Right ventricle myocardium inferior (tissue), 1 donor: ENCODE measurements around the gene MCU. TPM values are rescaled to one million over a fixed set of nuclear protein-coding genes. Genes with fewer than 3 reads are reported as not detected.
A peak's percentile ranks its signal among the peaks of the same experiment; 100 is the strongest.

Source experiments
- ATAC-seq: fragments of 200-7000 bp; cut with Tn5 transposase; one replicate; pipeline ENCODE4 v1.9.1; 2020; ENCODE audit warnings: mild to moderate bottlenecking, moderate library complexity
- DNase-seq: peaks from one replicate; pipeline ENCODE4 v3.0.0; 2021; ENCODE audit errors: missing footprints
- intact Hi-C: fragments of 100-400 bp; cut with DNase I; formaldehyde crosslinking; loops from one replicate; pipeline ENCODE4 v1.11.0; 2022
- total RNA-seq: library from RNA; stranded (reverse); fragmentation: NEBNext Ultra II Directional; extraction: Animal tissue kit (Norgen Biotek cat#: 25700); gene quantifications from one replicate; pipeline ENCODE4 v1.2.1, GENCODE V29; 2021
- donor health status: DM: no; HTN: yes; CAD: no; lungs with severe emphysema.

The MCU gene
- total RNA-seq, 1 donor from 2014 or later: 15.1 TPM

DNA sequence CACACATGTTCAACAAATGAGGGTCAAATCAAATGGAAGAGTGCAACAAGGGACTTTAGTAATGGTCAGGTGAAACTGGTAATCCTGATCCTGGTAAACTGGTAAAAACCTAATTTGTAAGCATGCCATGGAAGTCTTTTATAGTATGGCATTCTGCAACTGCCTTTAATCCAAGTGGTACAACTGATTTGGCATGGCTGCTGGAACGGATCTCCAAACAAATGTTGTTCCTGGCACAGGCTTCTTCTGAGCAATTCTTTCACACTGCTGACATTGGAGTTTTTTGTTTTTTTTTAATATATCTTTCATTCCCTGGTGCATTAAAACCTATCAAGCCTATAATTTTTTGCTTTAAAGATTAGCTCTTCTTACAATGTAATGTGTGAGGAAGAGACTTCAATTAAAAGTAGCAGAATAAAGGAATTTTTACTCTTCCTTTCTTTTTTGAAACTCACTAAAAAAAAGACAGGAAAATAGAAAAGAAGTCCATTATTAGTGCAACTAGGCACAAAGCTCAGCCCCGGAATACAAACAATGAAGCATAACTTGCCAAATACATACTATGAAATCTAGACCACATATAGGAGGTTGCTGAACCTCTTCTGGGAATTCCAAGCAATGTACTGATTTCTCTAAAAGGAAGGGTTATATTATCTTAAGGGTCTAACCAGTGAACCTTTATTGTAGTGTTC, 122.3 kb downstream of the MCU start:
- ATAC-seq: no peak
- intact Hi-C loops: no loop called here

GRCh38 chr10:72816565-72816964, 124.6 kb downstream of the MCU start:
- no peak for DNase-seq
- intact Hi-C loops: no loop called here
- no peak for ATAC-seq

More for the DNA sequence above, 122.3 kb downstream of the MCU start:
- no peak for DNase-seq

DNA sequence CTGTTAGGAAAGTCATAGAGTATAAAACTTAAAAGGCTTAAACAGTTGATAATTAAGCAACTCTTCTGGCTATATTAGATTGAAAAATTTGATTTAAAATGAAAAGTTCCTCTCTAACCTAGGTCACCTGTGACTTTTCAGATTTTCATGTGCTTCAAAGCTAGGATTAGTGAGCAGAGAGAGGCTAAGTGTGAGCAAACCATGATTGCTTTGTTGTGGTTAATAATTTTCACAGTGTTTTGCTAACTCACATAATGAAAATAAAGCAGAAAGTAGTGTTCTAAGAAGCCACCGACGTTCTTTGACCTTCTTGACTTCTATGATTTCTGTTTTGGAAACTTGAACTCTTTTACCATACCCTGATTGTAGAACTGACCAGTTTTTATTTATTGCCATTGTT, 126.1 kb downstream of the MCU start:
- DNase-seq (no peak), ATAC-seq (no peak)
- intact Hi-C loops: no loop called here

DNA sequence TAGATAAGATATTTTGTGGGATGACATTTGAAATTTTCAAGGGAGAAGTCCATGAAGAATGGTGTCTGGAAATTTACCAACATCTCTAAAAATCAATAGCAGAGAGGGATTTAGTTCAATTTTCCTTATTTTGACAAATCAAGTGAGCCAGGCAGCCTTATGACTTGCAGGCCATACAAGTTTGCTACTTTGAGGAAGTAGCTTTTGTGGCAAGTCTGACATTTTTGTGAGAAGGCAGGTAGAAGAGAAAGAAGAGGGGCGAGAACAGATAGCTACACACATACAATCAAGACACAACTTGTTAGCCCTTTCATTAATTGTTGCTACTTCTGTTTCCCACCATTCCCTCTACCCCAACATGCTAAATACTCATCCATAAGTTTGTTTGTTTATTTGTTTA, 127.1 kb downstream of the MCU start:
- ATAC-seq (no peak), DNase-seq (no peak)
- intact Hi-C loops: no loop called here

GRCh38 chr10:72821606-72822005, 129.7 kb downstream of the MCU start:
- intact Hi-C loops: no loop called here
- DNase-seq: no peak
- no peak for ATAC-seq

DNA sequence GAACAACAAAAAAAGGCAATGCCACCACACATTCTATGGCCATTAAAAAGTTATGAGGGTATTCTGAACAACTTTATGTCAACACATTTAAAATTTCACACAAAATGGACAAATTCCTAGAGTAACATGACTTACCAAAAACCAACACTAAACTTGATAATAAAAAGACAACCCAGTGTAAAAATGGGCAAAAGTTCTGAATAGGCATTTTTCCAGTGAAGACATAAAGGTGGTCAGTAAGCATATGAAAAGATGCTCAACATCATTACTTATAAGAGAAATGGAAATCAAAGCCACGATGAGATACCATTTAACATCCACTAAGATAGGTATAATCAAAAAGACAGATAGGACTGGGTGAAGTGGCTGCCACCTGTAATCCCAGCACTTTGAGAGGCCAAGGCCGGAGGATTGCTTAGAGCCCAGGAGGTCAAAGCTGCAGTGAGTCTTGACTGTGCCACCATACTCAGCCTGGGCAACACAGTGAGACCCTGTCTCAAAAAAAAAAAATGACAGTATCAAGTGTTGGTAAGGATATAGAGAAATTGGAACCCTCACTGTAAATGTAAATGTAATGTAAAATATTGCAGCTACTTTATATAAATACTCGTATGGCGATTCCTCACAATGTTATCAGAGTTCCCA, 130.5 kb downstream of the MCU start:
- intact Hi-C loops: no loop called here
- ATAC-seq (no peak), DNase-seq (no peak)

DNA sequence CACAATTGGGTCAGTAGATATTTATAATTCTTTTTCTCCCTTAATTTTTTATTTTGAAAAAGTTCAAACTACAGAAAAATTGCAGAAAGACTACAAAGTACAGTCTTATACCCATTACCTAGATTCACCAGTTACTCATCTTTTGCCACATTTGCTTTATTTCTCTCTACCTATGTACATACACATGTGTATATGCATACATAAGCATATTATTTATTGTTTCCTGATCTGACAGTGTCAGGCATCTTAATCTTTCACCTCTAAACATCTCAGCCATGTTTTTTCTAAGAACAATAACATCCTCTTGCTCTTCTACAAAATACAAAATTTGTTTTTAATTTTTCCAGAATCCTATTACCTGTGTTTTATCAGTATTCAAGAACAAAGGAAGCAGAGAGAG, 133.2 kb downstream of the MCU start:
- DNase-seq: no peak
- intact Hi-C loops: no loop called here
- ATAC-seq: no peak

DNA sequence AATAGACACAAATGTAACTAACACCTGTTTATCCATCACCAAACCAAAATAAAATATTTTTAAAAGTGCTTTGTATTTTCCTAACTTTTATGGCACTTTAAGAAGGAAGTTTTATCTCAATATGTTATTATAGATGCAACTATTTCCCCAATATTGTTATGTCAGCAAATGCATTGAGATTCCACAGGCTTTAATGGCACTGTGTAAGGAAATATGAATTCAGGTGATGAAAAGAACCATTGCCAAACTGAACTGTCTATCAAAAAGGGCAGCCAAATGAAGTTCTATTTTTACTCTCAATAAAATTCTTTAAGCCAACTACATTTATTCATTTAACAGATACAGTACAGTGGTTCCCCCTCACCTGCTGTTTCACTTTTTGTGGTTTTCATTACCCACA, 134.4 kb downstream of the MCU start:
- DNase-seq (no peak), ATAC-seq (no peak)
- intact Hi-C loops: no loop called here

DNA sequence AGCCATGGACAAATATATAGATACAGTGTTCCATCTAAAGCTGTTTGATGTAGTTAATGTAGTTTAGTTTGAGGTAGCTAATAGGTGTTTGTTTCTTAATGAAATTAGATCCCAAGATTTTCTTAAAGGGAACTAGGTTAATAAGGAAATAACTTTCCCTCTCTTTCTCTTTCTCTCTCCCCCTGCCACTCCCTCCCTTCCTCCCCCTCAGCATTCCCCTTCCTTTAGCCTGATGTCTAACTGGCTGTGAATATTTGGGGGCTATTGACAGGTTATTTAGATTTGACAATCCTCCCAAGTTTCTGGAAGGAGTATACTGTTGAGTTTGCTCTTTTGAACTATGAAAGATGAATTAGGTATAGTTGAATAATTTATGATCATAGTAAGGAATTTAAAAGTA, 136.4 kb downstream of the MCU start:
- no peak for DNase-seq
- intact Hi-C loops: no loop called here
- ATAC-seq: no peak

DNA sequence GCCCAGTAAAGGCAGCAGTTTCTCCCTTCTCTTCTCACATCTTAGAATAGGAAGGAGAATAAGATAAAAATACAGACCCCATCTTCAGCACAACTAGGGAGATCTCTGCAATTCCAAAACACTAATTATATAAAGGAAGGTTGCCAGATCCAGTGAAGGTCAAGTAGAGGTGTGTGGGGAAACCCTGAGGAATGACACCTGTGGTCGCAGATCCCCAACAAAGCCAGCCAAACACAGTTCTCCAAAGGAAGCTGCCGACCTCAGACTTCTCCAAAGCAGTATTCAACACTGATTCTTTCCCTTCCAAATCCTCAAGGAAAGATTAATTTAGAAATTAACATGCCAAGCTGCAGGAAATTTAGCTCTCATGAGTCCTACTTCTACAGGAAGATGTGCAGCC, 138.7 kb downstream of the MCU start:
- intact Hi-C loops: loop anchor here (10.0 kb wide), 1 partner anchor 206 kb away; the partner anchor contains the start of gene MICU1

DNA sequence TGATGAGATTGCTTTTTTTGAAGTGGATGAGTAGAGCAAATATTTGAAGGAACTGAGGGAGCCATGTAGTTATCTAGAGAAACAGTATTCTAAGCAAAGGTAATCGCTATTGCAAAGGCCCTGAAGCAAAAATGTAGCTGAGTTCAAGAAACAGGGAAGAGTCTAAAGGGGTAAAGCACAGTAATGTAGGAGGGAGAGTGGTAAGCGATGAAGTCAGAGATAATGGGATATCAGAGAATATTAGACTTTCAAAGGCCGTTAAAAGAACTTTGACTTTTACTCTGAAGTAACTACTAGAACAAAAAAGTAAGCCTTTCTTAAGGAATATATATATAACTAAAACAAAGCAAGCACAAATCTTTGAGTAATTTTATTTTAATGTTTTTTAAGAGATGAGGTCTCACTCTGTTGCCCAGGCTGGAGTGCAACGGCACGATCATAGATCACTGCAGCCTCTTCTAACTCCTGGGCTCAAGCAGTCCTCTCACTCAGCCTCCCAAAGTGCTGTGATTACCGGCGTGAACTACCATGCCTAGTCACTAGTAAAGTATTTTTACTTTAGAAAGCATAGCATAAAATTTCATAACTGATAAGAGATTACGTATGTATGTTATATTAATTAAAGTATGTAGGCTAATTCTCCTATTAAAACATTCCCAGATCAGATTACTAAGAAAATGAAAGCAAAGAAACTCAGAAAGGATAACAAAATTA, 139.9 kb downstream of the MCU start:
- intact Hi-C loops: loop anchor here (10.0 kb wide), 1 partner anchor 207 kb away; the partner anchor contains the start of gene MICU1

More for the DNA sequence above, 138.7 kb downstream of the MCU start:
- DNase-seq (no peak), ATAC-seq (no peak)

GRCh38 chr10:72832701-72833100, 140.8 kb downstream of the MCU start:
- DNase-seq (no peak), ATAC-seq (no peak)
- intact Hi-C loops: loop anchor here (10.0 kb wide), 1 partner anchor 208 kb away; the partner anchor contains the start of gene MICU1

More for the DNA sequence above, 139.9 kb downstream of the MCU start:
- no peak for DNase-seq
- ATAC-seq: no peak

- intact Hi-C loops: loop anchor here (1.0 to 10.0 kb wide), 3 partner anchors 142 to 470 kb away; partner anchors contain the start of genes MCU and MICU1
- DNase-seq (no peak), ATAC-seq (peak; percentile 65)
Observed at GRCh38 chr10:72834183-72834825, 142.4 kb downstream of the MCU start.

DNA sequence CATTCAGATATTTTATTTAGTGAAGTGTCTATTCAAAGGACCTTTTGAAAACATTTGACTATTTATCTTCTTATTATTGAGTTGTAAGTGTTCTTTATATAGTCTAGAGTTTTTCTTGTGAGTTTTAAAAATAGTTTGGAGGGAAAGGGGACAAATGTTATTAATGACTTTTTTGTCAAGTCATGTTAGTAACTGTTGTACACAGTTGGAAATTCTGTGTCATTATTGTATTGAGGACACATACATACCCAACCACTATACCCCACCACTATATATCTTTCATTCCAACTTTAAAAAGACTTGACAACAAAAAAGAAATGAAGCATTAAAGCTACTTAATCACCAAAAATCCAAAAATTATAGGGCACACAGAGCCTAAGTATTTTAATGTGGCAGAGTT, 148.4 kb downstream of the MCU start:
- intact Hi-C loops: no loop called here
- ATAC-seq: no peak
- DNase-seq: no peak

GRCh38 chr10:72841487-72841886, 149.5 kb downstream of the MCU start:
- ATAC-seq (no peak), DNase-seq (no peak)
- intact Hi-C loops: no loop called here

- intact Hi-C loops: no loop called here
- DNase-seq (no peak), ATAC-seq (no peak)
Observed at GRCh38 chr10:72842164-72842563, 150.2 kb downstream of the MCU start.

GRCh38 chr10:72846238-72846637, 154.3 kb downstream of the MCU start:
- DNase-seq (no peak), ATAC-seq (no peak)
- intact Hi-C loops: no loop called here

GRCh38 chr10:72847681-72848080, 155.7 kb downstream of the MCU start:
- ATAC-seq: no peak
- intact Hi-C loops: no loop called here
- no peak for DNase-seq

GRCh38 chr10:72850861-72851260, 158.9 kb downstream of the MCU start:
- intact Hi-C loops: no loop called here
- no peak for ATAC-seq

More at GRCh38 chr10:72850861-72851260, 158.9 kb downstream of the MCU start:
- DNase-seq: no peak
